Effector memory CD4-positive, alpha-beta T cell (primary cell): ENCODE results near the gene FGFRL1.
A peak's percentile ranks its signal among the peaks of the same experiment; 100 is the strongest.

Experiments
- DNase-seq, 3 donors: peaks; one replicate each; pipeline ENCODE4 v3.0.0-alpha.2; 2020
- H3K27ac ChIP-seq: 2 replicates; pipeline ENCODE4 v1.7.0; 2013; ENCODE audit warnings: mild to moderate bottlenecking, low read length, moderate library complexity; ENCODE audit not compliant: insufficient read depth, poor library complexity, severe bottlenecking
- H3K27me3 ChIP-seq: replicated peaks from 2 replicates; pipeline ENCODE4 v1.7.0; 2013; ENCODE audit warnings: mild to moderate bottlenecking, low read length; ENCODE audit not compliant: insufficient read depth, control insufficient read depth, poor library complexity, severe bottlenecking
- H3K36me3 ChIP-seq: 2 replicates; pipeline ENCODE4 v1.7.0; 2013; ENCODE audit warnings: mild to moderate bottlenecking, low read length, moderate library complexity; ENCODE audit not compliant: control insufficient read depth, insufficient read depth
- H3K4me1 ChIP-seq: 2 replicates; pipeline ENCODE4 v1.7.0; 2013; ENCODE audit warnings: low read length, mild to moderate bottlenecking; ENCODE audit not compliant: control insufficient read depth, insufficient read depth, poor library complexity, severe bottlenecking
- H3K4me3 ChIP-seq: 2 replicates; pipeline ENCODE4 v1.7.0; 2013; ENCODE audit warnings: low read length, low read depth, mild to moderate bottlenecking; ENCODE audit not compliant: insufficient read depth, poor library complexity, severe bottlenecking
- H3K9me3 ChIP-seq: 2 replicates; pipeline ENCODE4 v1.7.0; 2013; ENCODE audit warnings: mild to moderate bottlenecking, low read length, moderate library complexity; ENCODE audit not compliant: control insufficient read depth

FGFRL1 gene

DNA sequence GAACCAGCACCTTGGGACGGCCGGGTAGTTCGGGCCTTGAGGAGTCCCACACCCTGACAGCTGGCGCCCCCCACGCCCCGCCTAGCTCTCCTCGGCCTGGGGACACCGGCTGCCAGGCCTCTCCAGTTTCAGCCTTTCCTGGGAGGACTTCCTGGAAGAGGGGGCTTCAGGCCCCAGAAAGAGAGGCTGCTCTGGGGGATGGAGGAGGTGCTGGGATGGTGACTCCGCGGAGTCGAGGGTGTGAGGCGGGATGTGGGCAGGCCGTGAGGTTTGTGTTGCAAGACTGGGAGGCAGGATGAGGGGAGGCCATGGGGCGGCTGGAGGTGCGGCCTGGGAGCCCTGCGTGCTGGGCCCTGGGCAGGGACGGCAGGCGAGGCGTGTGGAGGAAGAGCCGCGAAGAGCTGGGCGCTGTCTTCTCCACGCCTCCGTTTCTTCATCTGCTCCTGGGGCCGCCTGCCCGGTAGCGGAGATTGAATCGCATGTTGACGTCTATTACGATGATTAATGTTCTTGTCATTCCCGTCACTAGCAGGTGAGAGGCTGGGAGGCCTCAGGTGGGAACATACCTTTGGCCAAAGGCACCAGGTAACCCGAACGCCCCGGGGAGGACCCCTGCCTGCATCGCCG lies 918 bp upstream of the FGFRL1 start:
- DNase-seq, result peak; percentile 53 to 58 (median 55)
- Histone ChIP-seq H3K4me3 (peak overlapping the region; percentile 78), H3K27me3 (peaks cover 5% of the 10 kb centered on the region), H3K36me3 (no peaks in the 10 kb centered on the region), H3K27ac (peak overlapping the region; percentile 76), H3K4me1 (peaks cover 19% of the 10 kb centered on the region), H3K9me3 (no peaks in the 10 kb centered on the region)

DNA sequence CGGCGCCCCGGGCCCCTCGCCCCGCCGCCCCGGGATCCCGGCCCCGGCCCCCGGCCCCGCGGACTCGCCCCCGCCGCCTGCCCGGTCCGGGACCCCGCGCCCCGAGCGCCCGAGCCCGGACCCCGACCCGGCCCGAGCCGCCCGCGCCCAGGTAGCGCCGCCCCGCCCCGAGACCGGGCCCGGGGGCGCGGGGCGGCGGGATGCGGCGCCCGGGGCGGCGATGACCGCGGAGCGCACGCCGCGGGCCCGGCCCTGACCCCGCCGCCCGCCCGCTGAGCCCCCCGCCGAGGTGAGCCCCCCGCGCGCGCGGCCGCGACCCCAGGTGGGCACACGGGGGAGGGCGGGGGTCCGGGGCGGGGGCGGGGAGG lies 224 bp downstream of the FGFRL1 start:
- Histone ChIP-seq H3K27ac (no peak overlapping the region), H3K9me3 (no peaks in the 10 kb centered on the region), H3K36me3 (no peaks in the 10 kb centered on the region), H3K27me3 (peaks cover 5% of the 10 kb centered on the region), H3K4me3 (no peak overlapping the region), H3K4me1 (peaks cover 19% of the 10 kb centered on the region)
- no peak for DNase-seq

DNA sequence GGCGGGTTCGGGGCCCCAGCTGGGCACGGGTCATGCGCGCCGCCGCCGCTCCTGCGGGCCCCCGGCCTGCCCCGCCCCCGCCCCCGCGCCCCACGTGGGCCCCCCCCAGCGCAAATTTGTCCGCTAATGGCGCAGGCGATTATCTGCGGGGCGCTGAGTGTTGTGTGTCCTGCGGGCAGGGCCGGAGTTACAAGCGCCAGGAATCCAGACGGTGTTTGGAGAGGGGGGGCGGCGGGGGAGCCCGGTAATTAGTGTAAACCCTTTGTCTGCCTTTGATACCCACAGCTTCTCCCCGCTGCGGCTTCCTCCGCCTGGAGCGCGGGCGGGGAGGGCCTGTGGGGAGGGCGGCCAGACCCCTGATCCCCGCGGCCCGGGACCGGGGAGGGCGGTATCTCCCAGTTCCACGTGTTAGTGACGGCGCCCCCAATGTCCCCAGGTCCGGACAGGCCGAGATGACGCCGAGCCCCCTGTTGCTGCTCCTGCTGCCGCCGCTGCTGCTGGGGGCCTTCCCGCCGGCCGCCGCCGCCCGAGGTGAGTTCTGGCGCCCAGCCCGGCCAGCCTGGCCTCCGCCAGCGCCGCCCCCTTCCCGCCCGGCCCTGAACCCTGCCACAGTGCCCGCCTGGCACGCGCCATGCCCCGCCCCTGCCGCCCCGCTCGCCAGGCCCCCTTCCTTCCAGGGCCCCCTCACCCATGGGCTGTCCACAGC lies 761 bp downstream of the FGFRL1 start:
- DNase-seq, result peak; percentile 20 to 32 (median 31)
- peaks cover 19% of the 10 kb centered on the region for H3K4me1 ChIP-seq
- no peaks in the 10 kb centered on the region for H3K9me3 ChIP-seq
- no peak overlapping the region for H3K27ac ChIP-seq
- H3K36me3 ChIP-seq, result no peaks in the 10 kb centered on the region
- H3K27me3 ChIP-seq, result peaks cover 5% of the 10 kb centered on the region
- H3K4me3 ChIP-seq, result peak overlapping the region; percentile 68

DNA sequence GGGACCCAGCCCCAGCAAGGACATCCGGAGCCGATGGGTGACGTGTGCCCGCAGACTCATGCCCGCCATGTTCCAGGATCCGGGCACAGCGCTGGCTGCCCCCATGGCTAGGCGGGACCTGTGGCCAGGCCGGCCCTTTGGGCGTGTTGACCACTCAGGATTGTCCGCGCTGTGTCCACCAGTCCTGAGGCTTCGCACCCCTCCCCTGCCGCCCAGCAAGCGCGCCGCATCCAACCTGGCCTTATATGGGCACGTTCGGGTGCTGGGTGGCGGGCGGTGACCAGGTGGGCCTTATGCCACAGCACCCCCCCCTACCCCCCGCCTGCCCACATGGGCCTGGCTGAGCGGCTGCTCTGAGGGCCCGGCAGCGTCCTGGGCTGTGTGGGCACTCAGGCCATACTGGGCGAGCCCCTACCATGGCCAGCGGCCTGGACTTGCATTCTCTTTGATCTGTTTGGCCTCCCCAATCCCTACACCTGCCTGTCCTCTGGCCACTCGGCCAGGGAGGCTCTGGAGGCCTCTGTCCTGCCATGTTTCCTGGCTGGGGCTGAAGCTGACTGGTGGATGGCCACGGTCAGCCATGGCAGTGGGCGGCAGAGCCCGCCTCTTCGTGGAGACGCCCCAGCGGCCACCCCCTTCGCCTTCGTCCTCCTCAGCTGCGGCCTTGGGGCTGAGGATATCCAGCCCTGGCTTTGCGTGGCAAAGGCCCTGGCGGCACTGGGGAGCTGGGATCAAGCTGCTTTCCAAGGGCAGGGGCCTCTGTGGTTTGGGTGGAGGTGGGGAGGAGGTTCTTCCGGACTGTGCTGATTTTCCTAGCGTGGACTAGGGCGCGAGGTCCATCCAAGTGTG lies 2.0 kb downstream of the FGFRL1 start:
- Histone ChIP-seq H3K4me1 (peaks cover 19% of the 10 kb centered on the region), H3K9me3 (no peaks in the 10 kb centered on the region), H3K36me3 (no peaks in the 10 kb centered on the region), H3K4me3 (no peak overlapping the region), H3K27ac (no peak overlapping the region), H3K27me3 (no peaks in the 10 kb centered on the region)
- no peak for DNase-seq

DNA sequence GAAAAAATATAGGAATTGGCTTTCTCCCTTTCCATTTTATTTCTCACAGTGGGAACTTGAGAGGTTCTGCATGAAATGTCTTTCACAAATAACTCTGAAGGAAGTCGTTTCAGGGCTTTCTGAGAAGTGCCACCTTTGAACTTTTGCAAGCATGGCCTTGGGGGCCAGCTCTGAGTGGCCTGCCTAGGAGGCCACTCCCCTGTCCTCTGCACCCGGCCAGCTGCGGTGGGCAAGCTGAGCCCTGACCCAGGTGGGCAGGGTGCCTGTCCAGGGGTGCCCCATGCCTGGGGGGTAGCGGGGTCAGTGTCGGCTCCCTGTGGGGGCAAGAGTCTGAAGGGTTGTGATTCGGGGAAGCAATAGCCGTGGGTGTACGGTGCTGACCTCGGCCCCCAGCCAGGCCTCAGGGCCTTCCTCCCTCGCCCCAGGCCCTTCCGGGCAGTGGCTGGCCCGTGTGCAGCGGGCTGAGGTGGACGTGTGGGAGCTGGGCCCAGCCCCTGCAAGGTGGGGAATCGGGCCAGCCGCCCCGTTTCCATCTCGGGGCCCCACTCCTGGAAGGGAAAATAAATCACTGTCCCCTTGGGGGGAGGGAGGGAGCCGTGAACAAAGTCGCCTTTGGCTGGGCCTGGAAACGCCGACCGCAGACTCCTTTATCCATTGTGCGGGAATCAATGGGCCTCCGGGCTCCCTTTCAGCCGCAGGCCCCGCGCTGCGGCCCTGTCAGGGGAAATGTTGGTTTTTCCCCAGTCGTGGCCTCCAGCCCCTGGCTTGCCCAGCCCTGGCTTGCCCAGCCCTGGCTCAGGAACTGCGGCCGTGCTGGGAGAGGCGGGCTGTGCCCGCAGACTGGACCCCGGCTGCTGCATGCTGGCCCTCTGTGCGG lies 3.1 kb downstream of the FGFRL1 start:
- no peaks in the 10 kb centered on the region for H3K27me3 ChIP-seq
- peaks cover 13% of the 10 kb centered on the region for H3K4me1 ChIP-seq
- no peak overlapping the region for H3K27ac ChIP-seq
- H3K36me3 ChIP-seq, result no peaks in the 10 kb centered on the region
- no peak overlapping the region for H3K4me3 ChIP-seq
- no peak for DNase-seq
- H3K9me3 ChIP-seq, result no peaks in the 10 kb centered on the region

DNA sequence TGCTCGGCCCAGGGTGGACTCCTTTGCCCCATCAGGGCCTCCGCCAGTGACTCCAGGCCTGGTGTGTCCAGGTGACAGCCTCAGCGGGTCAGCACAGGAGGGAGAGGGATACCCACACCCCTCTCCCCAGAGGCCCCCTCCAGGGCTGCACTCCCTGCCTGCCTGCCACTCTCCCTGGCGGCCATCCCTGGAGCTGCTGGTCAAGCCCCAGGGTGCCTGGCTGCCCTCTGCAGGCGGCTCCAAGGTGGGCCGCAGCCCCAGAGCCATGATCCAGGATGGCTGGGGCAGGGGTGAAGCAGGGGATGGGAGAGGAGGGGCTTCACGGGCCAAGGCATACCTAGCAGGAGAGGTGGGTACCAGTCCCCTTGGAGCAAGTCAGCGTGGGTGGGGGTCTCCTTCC lies 3.8 kb downstream of the FGFRL1 start:
- no peaks in the 10 kb centered on the region for H3K36me3 ChIP-seq
- no peaks in the 10 kb centered on the region for H3K9me3 ChIP-seq

DNA sequence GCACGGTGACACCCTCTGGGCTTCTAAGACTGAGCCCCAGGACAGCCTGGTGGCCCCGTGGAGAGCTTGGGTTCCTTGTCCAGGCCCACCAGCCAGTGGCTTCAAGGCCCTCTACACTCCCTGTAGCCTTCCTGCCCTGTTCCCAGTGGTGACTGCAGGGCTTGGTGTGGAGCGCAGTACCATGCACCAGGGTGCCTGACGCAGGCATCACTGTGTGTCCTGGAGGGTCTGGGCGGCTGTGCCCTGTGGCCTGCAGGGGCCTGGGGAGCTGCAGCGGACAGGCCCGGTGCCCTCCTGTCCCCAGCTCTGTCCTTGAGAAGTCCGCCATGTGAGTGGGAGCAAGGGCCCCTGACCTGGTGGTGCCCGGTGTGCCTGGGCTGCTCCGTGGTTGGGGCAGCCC lies 4.3 kb downstream of the FGFRL1 start:
- no peak overlapping the region for H3K27ac ChIP-seq
- no peak for DNase-seq

More for the DNA sequence above, 3.8 kb downstream of the FGFRL1 start:
- H3K27me3 ChIP-seq, result no peaks in the 10 kb centered on the region
- no peak overlapping the region for H3K27ac ChIP-seq
- DNase-seq, result no peak
- peaks cover 13% of the 10 kb centered on the region for H3K4me1 ChIP-seq
- H3K4me3 ChIP-seq, result no peak overlapping the region

DNA sequence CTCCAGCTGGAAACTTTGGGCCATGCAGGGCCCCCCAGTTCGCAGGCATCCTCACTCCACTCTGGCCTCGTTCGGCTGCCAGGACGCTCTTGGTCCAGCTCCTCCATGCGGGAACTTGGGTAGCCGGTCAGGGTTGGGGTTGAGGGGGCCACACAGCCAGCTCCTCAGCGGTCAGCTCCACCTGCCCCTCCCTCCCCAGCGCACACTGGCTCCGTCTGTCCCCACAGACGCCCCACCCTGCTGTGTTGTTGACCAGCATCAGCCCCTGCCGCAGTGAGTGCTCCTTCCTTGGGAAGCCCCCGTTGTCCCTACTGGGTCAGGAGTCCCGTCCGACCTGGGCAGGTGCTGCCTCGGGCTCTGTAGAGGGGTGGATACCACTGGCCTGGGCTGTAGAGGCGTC lies 5.8 kb downstream of the FGFRL1 start:
- Histone ChIP-seq H3K36me3 (no peaks in the 10 kb centered on the region), H3K27ac (no peak overlapping the region), H3K4me3 (no peak overlapping the region), H3K27me3 (no peaks in the 10 kb centered on the region), H3K9me3 (no peaks in the 10 kb centered on the region), H3K4me1 (peaks cover 6% of the 10 kb centered on the region)
- DNase-seq, result no peak

More for the DNA sequence above, 4.3 kb downstream of the FGFRL1 start:
- Histone ChIP-seq H3K4me1 (peaks cover 10% of the 10 kb centered on the region), H3K4me3 (no peak overlapping the region), H3K36me3 (no peaks in the 10 kb centered on the region), H3K9me3 (no peaks in the 10 kb centered on the region), H3K27me3 (no peaks in the 10 kb centered on the region)

DNA sequence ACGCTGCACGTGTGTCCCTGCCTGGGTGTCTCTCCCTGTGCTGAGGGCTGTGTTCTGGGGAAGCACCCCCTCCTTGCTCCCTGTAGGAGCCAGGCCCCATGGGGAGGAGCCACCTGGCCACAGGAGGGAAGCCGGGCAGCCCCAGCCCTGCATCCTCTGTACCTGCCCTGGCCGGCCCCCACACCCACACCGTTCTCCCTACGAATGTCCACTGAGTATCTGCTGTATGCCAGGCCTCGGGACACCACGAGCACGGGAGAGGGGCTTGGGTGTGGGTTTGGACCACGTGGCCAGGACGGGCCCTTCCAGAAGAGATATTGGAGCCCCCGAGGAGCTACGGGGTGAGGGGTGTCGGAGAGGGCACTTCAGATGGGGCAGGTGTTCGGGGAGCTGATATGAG lies 6.3 kb downstream of the FGFRL1 start:
- peaks cover 6% of the 10 kb centered on the region for H3K4me1 ChIP-seq
- no peaks in the 10 kb centered on the region for H3K9me3 ChIP-seq
- H3K4me3 ChIP-seq, result no peak overlapping the region
- no peaks in the 10 kb centered on the region for H3K27me3 ChIP-seq
- no peaks in the 10 kb centered on the region for H3K36me3 ChIP-seq
- H3K27ac ChIP-seq, result no peak overlapping the region
- DNase-seq, result no peak
